HepG2 (cell line): Measurements from ENCODE around the gene NUAK2. TPM values are rescaled to one million over a fixed set of nuclear protein-coding genes. Genes with fewer than 3 reads are reported as not detected.
A peak's percentile ranks its signal among the peaks of the same experiment; 100 is the strongest.

Experiments
- ATRX ChIP-seq: sonication (generic); formaldehyde crosslinking; IDR thresholded peaks from 2 replicates; pipeline ENCODE4 v1.4.0; 2020; ENCODE audit warnings: missing genetic modification reagents, borderline replicate concordance
- CCDC6 ChIP-seq: sonication (generic); formaldehyde crosslinking; IDR thresholded peaks from 2 replicates; pipeline ENCODE4 v1.8.1; 2022; ENCODE audit warnings: mild to moderate bottlenecking, missing genetic modification reagents, moderate library complexity
- CHD2 ChIP-seq: IDR thresholded peaks from 2 replicates; pipeline ENCODE4 v1.6.1; 2011; ENCODE audit warnings: low read depth, low read length, improper control_type of control experiment
- DMTF1 ChIP-seq: sonication (generic); formaldehyde crosslinking; IDR thresholded peaks from 2 replicates; pipeline ENCODE4 v1.4.0; 2020; ENCODE audit warnings: mild to moderate bottlenecking, missing genetic modification reagents
- DNMT1 ChIP-seq: sonication (generic); formaldehyde crosslinking; IDR thresholded peaks from 2 replicates; pipeline ENCODE4 v1.5.1; 2020; ENCODE audit warnings: mild to moderate bottlenecking, missing genetic modification reagents
- EP300 ChIP-seq, 3 experiments: sonication (generic) in 1 of 3; formaldehyde crosslinking in 1 of 3; IDR thresholded peaks; 2 replicates each; pipeline versions ENCODE4 v1.5.1 to v1.6.1; 2011 to 2020; ENCODE audit warnings: low read depth in 2 of 3, low read length in 2 of 3, borderline replicate concordance in 1 of 3, improper control_type of control experiment in 1 of 3, mild to moderate bottlenecking in 1 of 3, missing genetic modification reagents in 1 of 3, moderate library complexity in 1 of 3
- GATA4 ChIP-seq: sonication (generic); IDR thresholded peaks from 2 replicates; pipeline ENCODE4 v1.6.1; 2016; ENCODE audit warnings: antibody characterized with exemption, low read depth, borderline replicate concordance
- MAFG ChIP-seq: sonication (generic); formaldehyde crosslinking; IDR thresholded peaks from 2 replicates; pipeline ENCODE4 v1.5.1; 2020; ENCODE audit warnings: mild to moderate bottlenecking, missing genetic modification reagents
- MIER2 ChIP-seq: IDR thresholded peaks from 2 replicates; pipeline ENCODE4 v1.6.1; 2016; ENCODE audit warnings: missing biosample characterization, missing genetic modification reagents
- PHF20 ChIP-seq: sonication (generic); formaldehyde crosslinking; IDR thresholded peaks from 2 replicates; pipeline ENCODE4 v1.5.0; 2020; ENCODE audit warnings: mild to moderate bottlenecking, missing genetic modification reagents
- RFXANK ChIP-seq: IDR thresholded peaks from 2 replicates; pipeline ENCODE4 v1.6.1; 2016
- THAP7 ChIP-seq: sonication (generic); formaldehyde crosslinking; IDR thresholded peaks from 2 replicates; pipeline ENCODE4 v1.8.1; 2023; ENCODE audit warnings: mild to moderate bottlenecking, missing genetic modification reagents
- ZHX1 ChIP-seq: sonication (generic); formaldehyde crosslinking; IDR thresholded peaks from 2 replicates; pipeline ENCODE4 v1.8.1; 2022; ENCODE audit warnings: low read depth, mild to moderate bottlenecking, missing genetic modification reagents
- ZNF589 ChIP-seq: sonication (generic); formaldehyde crosslinking; conservative IDR thresholded peaks from 2 replicates; pipeline ENCODE4 v1.8.0; 2022; ENCODE audit warnings: mild to moderate bottlenecking, moderate library complexity, missing genetic modification reagents
- ZNF766 ChIP-seq: sonication (generic); formaldehyde crosslinking; IDR thresholded peaks from 2 replicates; pipeline ENCODE4 v1.5.0; 2020; ENCODE audit warnings: missing genetic modification reagents, borderline replicate concordance
- ZNF782 ChIP-seq: sonication (generic); formaldehyde crosslinking; IDR thresholded peaks from 2 replicates; pipeline ENCODE4 v1.4.0; 2020; ENCODE audit warnings: missing genetic modification reagents, mild to moderate bottlenecking, borderline replicate concordance
- ZNF784 ChIP-seq: sonication (generic); formaldehyde crosslinking; IDR thresholded peaks from 2 replicates; pipeline ENCODE4 v1.5.1; 2020; ENCODE audit warnings: missing genetic modification reagents, mild to moderate bottlenecking, borderline replicate concordance
- ZNF790 ChIP-seq: sonication (generic); formaldehyde crosslinking; IDR thresholded peaks from 2 replicates; pipeline ENCODE4 v1.8.0; 2022; ENCODE audit warnings: missing genetic modification reagents, mild to moderate bottlenecking, borderline replicate concordance
- ZNF800 ChIP-seq: sonication (generic); formaldehyde crosslinking; IDR thresholded peaks from 2 replicates; pipeline ENCODE4 v1.4.0; 2020; ENCODE audit warnings: missing genetic modification reagents
- polyA plus RNA-seq, 8 experiments: library from polyadenylated mRNA; depleted of rRNA in 3 of 8; stranded (reverse) in 7 of 8; unstranded in 1 of 8; fragments of >200 nt; fragmentation: Illumina TruSeq in 4 of 8; extraction: Trizol in 4 of 8; gene quantifications; 2 replicates each; pipeline versions ENCODE4 v1.2.1 to v1.2.3, GENCODE V29; 2011 to 2016; ENCODE audit warnings: low read depth in 4 of 8, missing spikeins in 1 of 8, mixed read lengths in 1 of 8; ENCODE audit not compliant: insufficient read depth in 1 of 8
- total RNA-seq, 5 experiments: library from RNA; depleted of rRNA; stranded (reverse); fragments of >200 nt; fragmentation: Illumina TruSeq; extraction: Trizol; gene quantifications; 2 replicates each; pipeline ENCODE4 v1.2.3, GENCODE V29; 2016; ENCODE audit warnings: low read depth in 1 of 5

The NUAK2 gene
- total and polyA plus RNA-seq, 2 of the 13 experiments (the other 11 are each of a cell fraction or from before 2014, with no cell fraction given), result 0.75 to 1.1 TPM

- TF ChIP-seq ATRX (CRISPR knock-in tag) (no peak), GATA4 (no peak), MAFG (CRISPR knock-in tag) (no peak), CCDC6 (no peak), ZHX1 (CRISPR knock-in tag) (peak; percentile 69; the same call in 1 of the 2 replicates), ZNF784 (CRISPR knock-in tag) (no peak), MIER2 (CRISPR knock-in tag) (peak; percentile 68; the same call in 1 of the 2 replicates), CHD2 (no peak), ZNF790 (CRISPR knock-in tag) (no peak), ZNF766 (CRISPR knock-in tag) (no peak), DNMT1 (CRISPR knock-in tag) (no peak), ZNF782 (CRISPR knock-in tag) (peak; percentile 51; the same call in 1 of the 2 replicates), RFXANK (CRISPR knock-in tag) (no peak), ZNF800 (CRISPR knock-in tag) (no peak), PHF20 (CRISPR knock-in tag) (no peak), ZNF589 (CRISPR knock-in tag) (no peak), THAP7 (CRISPR knock-in tag) (peak; percentile 40; the same call in 1 of the 2 replicates), DMTF1 (CRISPR knock-in tag) (no peak), EP300 (IDR thresholded peaks at IDR 0.05; ENCODE audit: low read depth in 2 of 2, low read length in 2 of 2) (peak in 1 of 2 experiments; percentile 78; a peak in 1 of 4 replicates), EP300 (CRISPR knock-in tag; IDR thresholded peaks at IDR 0.05; ENCODE audit: borderline replicate concordance) (peak; percentile 79; the same call in 1 of the 2 replicates)
Observed at GRCh38 chr1:205284420-205285144, 37.0 kb downstream of the NUAK2 start (continued).
